Measurements from ENCODE around the gene HSBP1L1. TPM values are rescaled to one million over a fixed set of nuclear protein-coding genes. Genes with fewer than 3 reads are reported as not detected.
A peak's percentile ranks its signal among the peaks of the same experiment; 100 is the strongest.

Gene HSBP1L1
- total and polyA plus RNA-seq, 2 of the 13 experiments (the other 11 are each of a cell fraction or from before 2014, with no cell fraction given) = 22.6 to 45.1 TPM

DNA sequence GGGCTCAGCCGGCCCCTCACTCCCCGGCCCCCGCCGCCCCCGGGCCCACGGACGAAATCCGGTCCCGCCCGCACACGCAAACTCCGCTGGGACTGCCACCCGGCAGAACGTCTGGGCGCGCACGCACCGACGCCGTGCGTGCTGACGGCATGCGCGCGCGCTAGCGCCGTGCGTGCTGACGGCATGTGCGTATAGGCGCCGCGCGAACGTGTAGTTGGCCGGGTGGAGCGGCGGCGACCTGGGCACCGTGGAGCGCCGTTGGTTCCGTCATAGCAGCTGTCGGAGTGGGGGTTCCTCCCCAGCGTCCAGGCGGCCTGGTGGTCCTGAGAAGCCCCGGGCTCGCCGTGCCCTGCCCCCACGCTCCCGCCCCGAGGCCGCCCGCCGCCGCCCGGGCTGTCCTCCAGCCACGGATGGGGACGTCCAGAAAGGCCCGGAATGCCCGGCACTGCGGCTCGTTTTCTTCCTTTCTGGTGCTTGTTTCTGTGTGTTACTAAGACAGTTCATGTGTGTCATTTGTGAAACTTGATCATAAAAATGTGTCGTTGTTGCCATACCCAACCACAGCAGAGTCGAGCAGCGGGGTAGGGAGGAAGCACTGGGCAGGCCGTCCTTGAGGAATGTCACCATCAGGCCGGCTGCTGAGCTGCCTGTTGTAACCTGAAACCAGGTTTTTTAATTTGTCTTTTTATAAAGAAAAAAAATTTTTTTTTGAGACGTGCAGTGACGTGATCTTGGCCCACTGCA, 24.2 kb downstream of the HSBP1L1 start, which contains the start of gene TXNL4A (continued):
- peak; percentile 92; the same call in 1 of the 2 replicates for TF ChIP-seq E2F2 (CRISPR knock-in tag; IDR thresholded peaks at IDR 0.05; ENCODE audit: borderline replicate concordance)
- TF ChIP-seq, protein P1, sequence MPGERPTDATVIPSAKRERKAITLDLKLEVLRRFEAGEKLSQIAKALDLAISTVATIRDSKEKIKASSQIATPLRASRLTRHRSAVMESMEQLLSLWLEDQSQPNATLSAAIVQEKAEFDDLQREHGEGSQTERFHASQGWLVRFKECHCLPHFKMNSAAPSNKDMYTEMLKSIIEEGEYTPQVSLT (CRISPR knock-in tag; IDR thresholded peaks at IDR 0.05; ENCODE audit: borderline replicate concordance, low read depth) = 0 out of 2 replicates have a peak, but pooled peaks have one; percentile 40
- 0 out of 2 replicates have a peak, but pooled peaks have one; percentile 50 for TF ChIP-seq ZFAT (CRISPR knock-in tag; conservative IDR thresholded peaks at IDR 0.05)
- TF ChIP-seq, protein P2, sequence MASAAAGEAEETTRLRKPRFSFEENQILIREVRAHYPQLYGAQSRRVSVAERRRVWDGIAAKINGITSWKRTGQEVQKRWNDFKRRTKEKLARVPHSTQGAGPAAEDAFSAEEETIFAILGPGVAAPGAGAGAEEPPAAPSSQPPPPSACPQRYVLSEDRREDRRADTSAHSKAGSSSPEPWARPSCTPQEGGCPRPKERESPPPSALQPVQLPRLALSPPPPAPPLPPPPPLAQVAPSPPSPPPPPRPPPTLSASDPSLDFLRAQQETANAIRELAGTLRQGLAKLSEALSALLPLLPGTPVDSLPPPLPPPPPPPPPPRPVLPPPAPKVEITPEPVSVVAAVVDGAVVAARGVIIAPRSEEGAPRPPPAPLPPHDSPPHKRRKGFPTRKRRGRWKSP (CRISPR knock-in tag; IDR thresholded peaks at IDR 0.05) = peak; percentile 76
- no peak for TF ChIP-seq NR2F1 (CRISPR knock-in tag; IDR thresholded peaks at IDR 0.05)
- TF ChIP-seq EZH2 (conservative IDR thresholded peaks at IDR 0.05; ENCODE audit: low read depth, low read length) = no peak
- no peak for TF ChIP-seq NCOA1 (CRISPR knock-in tag; IDR thresholded peaks at IDR 0.05)
- no peak for TF ChIP-seq STAG1 (CRISPR knock-in tag; IDR thresholded peaks at IDR 0.05)
- TF ChIP-seq JUN (CRISPR knock-in tag; IDR thresholded peaks at IDR 0.05) = 0 out of 2 replicates have a peak, but pooled peaks have one; percentile 45
- 0 out of 2 replicates have a peak, but pooled peaks have one; percentile 27 for TF ChIP-seq ZNF841 (CRISPR knock-in tag; IDR thresholded peaks at IDR 0.05; ENCODE audit: borderline replicate concordance)
- TF ChIP-seq ZNF724P (CRISPR knock-in tag; IDR thresholded peaks at IDR 0.05; ENCODE audit: borderline replicate concordance) = no peak
- peak; percentile 90; the same call in 1 of the 2 replicates for TF ChIP-seq ZNF788 (CRISPR knock-in tag; IDR thresholded peaks at IDR 0.05; ENCODE audit: borderline replicate concordance)
- TF ChIP-seq, protein P3, sequence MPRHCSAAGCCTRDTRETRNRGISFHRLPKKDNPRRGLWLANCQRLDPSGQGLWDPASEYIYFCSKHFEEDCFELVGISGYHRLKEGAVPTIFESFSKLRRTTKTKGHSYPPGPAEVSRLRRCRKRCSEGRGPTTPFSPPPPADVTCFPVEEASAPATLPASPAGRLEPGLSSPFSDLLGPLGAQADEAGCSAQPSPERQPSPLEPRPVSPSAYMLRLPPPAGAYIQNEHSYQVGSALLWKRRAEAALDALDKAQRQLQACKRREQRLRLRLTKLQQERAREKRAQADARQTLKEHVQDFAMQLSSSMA (CRISPR knock-in tag; IDR thresholded peaks at IDR 0.05) = no peak; the same call in 1 of the 2 replicates
- peak; percentile 68; the same call in 1 of the 2 replicates for TF ChIP-seq ATF1 (CRISPR knock-in tag; IDR thresholded peaks at IDR 0.05)
- peak; percentile 28; the same call in 1 of the 2 replicates for TF ChIP-seq FOSL2 (CRISPR knock-in tag; IDR thresholded peaks at IDR 0.05)
- TF ChIP-seq ZNF580 (CRISPR knock-in tag; IDR thresholded peaks at IDR 0.05; ENCODE audit: borderline replicate concordance, low read depth) = peak; percentile 60; the same call in 1 of the 2 replicates
- TF ChIP-seq ZMAT3 (CRISPR knock-in tag; conservative IDR thresholded peaks at IDR 0.05) = peak; percentile 63
- TF ChIP-seq ARID5B (CRISPR knock-in tag; IDR thresholded peaks at IDR 0.05) = peak; percentile 40; the same call in 1 of the 2 replicates
- no peak for TF ChIP-seq ARHGAP35 (CRISPR knock-in tag; IDR thresholded peaks at IDR 0.05; ENCODE audit: borderline replicate concordance)
- no peak for TF ChIP-seq SP140L (CRISPR knock-in tag; IDR thresholded peaks at IDR 0.05; ENCODE audit: borderline replicate concordance)
- no peak; the same call in 1 of the 2 replicates for TF ChIP-seq SAFB2 (CRISPR knock-in tag; IDR thresholded peaks at IDR 0.05; ENCODE audit: borderline replicate concordance, low read depth)

All from HepG2 (cell line).